CD8-positive, alpha-beta memory T cell (primary cell): ENCODE data around the gene GSG1L. TPM values are rescaled to one million over a fixed set of nuclear protein-coding genes. Genes with fewer than 3 reads are reported as not detected.

Experiments used
- CTCF ChIA-PET: fragments of 350-600 bp; sonication (Branson Sonifier 250); formaldehyde crosslinking; loops from one replicate; lab custom pipeline; 2021; ENCODE audit warnings: antibody characterized with exemption; lab: Charles Lee
- POLR2A ChIA-PET: fragments of 350-600 bp; sonication (Branson Sonifier 250); formaldehyde crosslinking; loops from one replicate; lab custom pipeline; 2021; ENCODE audit warnings: antibody characterized with exemption; lab: Charles Lee
- DNase-seq, 5 donors: peaks; one replicate each; pipeline versions ENCODE4 v3.0.0 to v3.0.0-alpha.2; 2020 to 2022; ENCODE audit warnings: mixed read lengths in 1 of 5
- H3K27ac ChIP-seq: one replicate; pipeline ENCODE4 v1.7.0; 2013; ENCODE audit warnings: low read depth, mild to moderate bottlenecking, low read length, moderate library complexity
- H3K27me3 ChIP-seq: 2 replicates; pipeline ENCODE4 v1.7.0; 2013; ENCODE audit warnings: low read length, mild to moderate bottlenecking; ENCODE audit not compliant: insufficient read depth, poor library complexity, severe bottlenecking
- H3K36me3 ChIP-seq: 2 replicates; pipeline ENCODE4 v1.7.0; 2013; ENCODE audit warnings: mild to moderate bottlenecking, low read length, moderate library complexity; ENCODE audit not compliant: insufficient read depth
- H3K4me1 ChIP-seq: 2 replicates; pipeline ENCODE4 v1.7.0; 2013; ENCODE audit warnings: mild to moderate bottlenecking, low read length, moderate library complexity; ENCODE audit not compliant: insufficient read depth
- H3K4me3 ChIP-seq: 2 replicates; pipeline ENCODE4 v1.7.0; 2013; ENCODE audit warnings: mild to moderate bottlenecking, low read length
- H3K9me3 ChIP-seq: 2 replicates; pipeline ENCODE4 v1.7.0; 2013; ENCODE audit warnings: mild to moderate bottlenecking, low read length
- H3K27ac Mint-ChIP-seq, 8 donors: one replicate each; pipeline ENCODE4 v1.8.0; 2020 to 2021; ENCODE audit warnings: mixed read lengths in 8 of 8, mild to moderate bottlenecking in 6 of 8, inconsistent platforms in 3 of 8, moderate library complexity in 3 of 8
- H3K27me3 Mint-ChIP-seq, 2 donors: one replicate each; pipeline ENCODE4 v1.8.0; 2020 to 2021; ENCODE audit warnings: mixed read lengths in 2 of 2, mild to moderate bottlenecking in 1 of 2, moderate library complexity in 1 of 2
- H3K36me3 Mint-ChIP-seq, 3 donors: one replicate each; pipeline ENCODE4 v1.8.0; 2020 to 2021; ENCODE audit warnings: mixed read lengths in 3 of 3, inconsistent platforms in 1 of 3, mild to moderate bottlenecking in 1 of 3
- H3K4me1 Mint-ChIP-seq, 3 donors: one replicate each; pipeline ENCODE4 v1.8.0; 2020 to 2021; ENCODE audit warnings: mixed read lengths in 3 of 3, inconsistent platforms in 1 of 3, mild to moderate bottlenecking in 1 of 3
- H3K4me3 Mint-ChIP-seq, 7 donors: one replicate each; pipeline ENCODE4 v1.8.0; 2020 to 2021; ENCODE audit warnings: mixed read lengths in 7 of 7, mild to moderate bottlenecking in 6 of 7, moderate library complexity in 4 of 7, inconsistent platforms in 2 of 7
- H3K9me3 Mint-ChIP-seq, 5 donors: one replicate each; pipeline ENCODE4 v1.8.0; 2020 to 2022; ENCODE audit warnings: mixed read lengths in 5 of 5, mild to moderate bottlenecking in 3 of 5, moderate library complexity in 2 of 5, inconsistent platforms in 1 of 5
- polyA plus RNA-seq: library from polyadenylated mRNA; unstranded; fragments of 300-500 nt; fragmentation: Illumina TruSeq; gene quantifications from one replicate; pipeline ENCODE4 v1.2.3, GENCODE V29; 2021
- total RNA-seq, 2 experiments: library from RNA; stranded (reverse); gene quantifications; one replicate each; pipeline ENCODE4 v1.2.3, GENCODE V29; 2021

Gene GSG1L
- total and polyA plus RNA-seq, 3 experiments from 2014 or later, result 0.18 TPM; not detected in 2

- Histone ChIP-seq H3K4me1 (no peaks in the 10 kb centered on the region), H3K27ac (no peak overlapping the region), H3K4me3 (no peak overlapping the region), H3K27me3 (no peaks in the 10 kb centered on the region), H3K9me3 (no peaks in the 10 kb centered on the region), H3K36me3 (no peaks in the 10 kb centered on the region)
- no peaks in the 10 kb centered on the region for H3K36me3 Mint-ChIP-seq
- CTCF ChIA-PET, result no interaction called here
- POLR2A ChIA-PET, result no interaction called here
- H3K27ac Mint-ChIP-seq, result peak overlapping the region in 1 of 8 donors; percentile 84
- H3K4me1 Mint-ChIP-seq, result peaks cover 0 to 5% (median 4%) of the 10 kb centered on the region in 3 donors
- H3K9me3 Mint-ChIP-seq, result peaks cover 0 to 1% (median 0%) of the 10 kb centered on the region in 5 donors
- no peak for DNase-seq
- H3K4me3 Mint-ChIP-seq, result no peak overlapping the region
- peaks cover 15 to 32% of the 10 kb centered on the region in 2 donors for H3K27me3 Mint-ChIP-seq
These were observed 89.8 kb downstream of the GSG1L start for GRCh38 chr16:27973678-27974077.

GRCh38 chr16:27972500-27972899 lies 91.0 kb downstream of the GSG1L start:
- H3K27ac Mint-ChIP-seq, result no peak overlapping the region
- Histone ChIP-seq H3K9me3 (no peaks in the 10 kb centered on the region), H3K36me3 (no peaks in the 10 kb centered on the region), H3K4me1 (no peaks in the 10 kb centered on the region), H3K27me3 (no peaks in the 10 kb centered on the region), H3K4me3 (no peak overlapping the region), H3K27ac (no peak overlapping the region)
- peak overlapping the region in 1 of 7 donors; percentile 29 for H3K4me3 Mint-ChIP-seq
- H3K9me3 Mint-ChIP-seq, result peaks cover 0 to 1% (median 0%) of the 10 kb centered on the region in 5 donors
- H3K4me1 Mint-ChIP-seq, result peaks cover 0 to 5% (median 4%) of the 10 kb centered on the region in 3 donors
- no peaks in the 10 kb centered on the region for H3K36me3 Mint-ChIP-seq
- ChIA-PET CTCF (interaction anchor here (1.2 to 1.7 kb wide), 4 partner anchors 9 to 245 kb away, joined by 5 to 9 read pairs (median 7); no protein-coding TSS in a partner anchor), POLR2A (interaction anchor here (0.5 kb wide), 1 partner anchor 246 kb away, joined by 3 read pairs; no protein-coding TSS in a partner anchor)
- peak in 4 of 5 donors; percentile 11 to 52 (median 24) for DNase-seq
- peaks cover 15 to 29% of the 10 kb centered on the region in 2 donors for H3K27me3 Mint-ChIP-seq

GRCh38 chr16:27969574-27969973 lies 93.9 kb downstream of the GSG1L start:
- H3K4me1 ChIP-seq, result no peaks in the 10 kb centered on the region
- H3K27ac Mint-ChIP-seq, result no peak overlapping the region
- H3K27me3 ChIP-seq, result no peaks in the 10 kb centered on the region
- no peaks in the 10 kb centered on the region for H3K9me3 ChIP-seq
- H3K36me3 ChIP-seq, result no peaks in the 10 kb centered on the region
- CTCF ChIA-PET, result no interaction called here
- H3K4me3 ChIP-seq, result no peak overlapping the region
- peaks cover 9 to 12% of the 10 kb centered on the region in 2 donors for H3K27me3 Mint-ChIP-seq
- H3K36me3 Mint-ChIP-seq, result peaks cover 0 to 1% (median 0%) of the 10 kb centered on the region in 3 donors
- no peak overlapping the region for H3K27ac ChIP-seq
- DNase-seq, result no peak
- no peak overlapping the region for H3K4me3 Mint-ChIP-seq
- POLR2A ChIA-PET, result no interaction called here
- H3K9me3 Mint-ChIP-seq, result peaks cover 0 to 1% (median 0%) of the 10 kb centered on the region in 5 donors
- H3K4me1 Mint-ChIP-seq, result peaks cover 0 to 5% (median 4%) of the 10 kb centered on the region in 3 donors

- Histone ChIP-seq H3K27ac (no peak overlapping the region), H3K36me3 (no peaks in the 10 kb centered on the region), H3K4me3 (no peak overlapping the region), H3K27me3 (no peaks in the 10 kb centered on the region), H3K4me1 (no peaks in the 10 kb centered on the region), H3K9me3 (no peaks in the 10 kb centered on the region)
- no peak for DNase-seq
- H3K4me1 Mint-ChIP-seq, result no peaks in the 10 kb centered on the region
- peaks cover 0 to 2% (median 0%) of the 10 kb centered on the region in 5 donors for H3K9me3 Mint-ChIP-seq
- H3K4me3 Mint-ChIP-seq, result no peak overlapping the region
- H3K36me3 Mint-ChIP-seq, result peaks cover 0 to 1% (median 0%) of the 10 kb centered on the region in 3 donors
- no peak overlapping the region for H3K27ac Mint-ChIP-seq
- H3K27me3 Mint-ChIP-seq, result peaks cover 18 to 20% of the 10 kb centered on the region in 2 donors
- POLR2A ChIA-PET, result no interaction called here
- CTCF ChIA-PET, result no interaction called here
These were observed 96.3 kb downstream of the GSG1L start for GRCh38 chr16:27967169-27967568.

- CTCF ChIA-PET, result no interaction called here
- no peaks in the 10 kb centered on the region for H3K9me3 ChIP-seq
- peaks cover 0 to 1% (median 0%) of the 10 kb centered on the region in 3 donors for H3K36me3 Mint-ChIP-seq
These were observed 96.8 kb downstream of the GSG1L start for GRCh38 chr16:27966756-27967155.

GRCh38 chr16:27965801-27966200 lies 97.7 kb downstream of the GSG1L start:
- H3K36me3 ChIP-seq, result no peaks in the 10 kb centered on the region
- peaks cover 0 to 2% (median 0%) of the 10 kb centered on the region in 5 donors for H3K9me3 Mint-ChIP-seq
- peaks cover 0 to 1% (median 0%) of the 10 kb centered on the region in 3 donors for H3K36me3 Mint-ChIP-seq
- H3K9me3 ChIP-seq, result no peaks in the 10 kb centered on the region
- H3K27ac Mint-ChIP-seq, result no peak overlapping the region
- H3K4me1 Mint-ChIP-seq, result no peaks in the 10 kb centered on the region
- H3K4me3 Mint-ChIP-seq, result no peak overlapping the region
- H3K27ac ChIP-seq, result no peak overlapping the region
- peaks cover 18 to 19% of the 10 kb centered on the region in 2 donors for H3K27me3 Mint-ChIP-seq
- ChIA-PET POLR2A (no interaction called here), CTCF (no interaction called here)
- no peak for DNase-seq
- H3K27me3 ChIP-seq, result no peaks in the 10 kb centered on the region
- no peak overlapping the region for H3K4me3 ChIP-seq
- no peaks in the 10 kb centered on the region for H3K4me1 ChIP-seq

More at GRCh38 chr16:27966756-27967155, 96.8 kb downstream of the GSG1L start:
- no peaks in the 10 kb centered on the region for H3K4me1 ChIP-seq
- H3K27ac ChIP-seq, result no peak overlapping the region
- no peak overlapping the region for H3K4me3 ChIP-seq
- no peaks in the 10 kb centered on the region for H3K36me3 ChIP-seq
- Mint-ChIP-seq H3K4me3 (no peak overlapping the region), H3K27ac (peak overlapping the region in 2 of 8 donors; percentile 17 to 36), H3K27me3 (peaks cover 16 to 20% of the 10 kb centered on the region in 2 donors), H3K9me3 (peaks cover 0 to 2% (median 0%) of the 10 kb centered on the region in 5 donors), H3K4me1 (no peaks in the 10 kb centered on the region)
- POLR2A ChIA-PET, result no interaction called here
- no peaks in the 10 kb centered on the region for H3K27me3 ChIP-seq
- no peak for DNase-seq

- Mint-ChIP-seq H3K9me3 (peaks cover 0 to 3% (median 0%) of the 10 kb centered on the region in 5 donors), H3K4me1 (no peaks in the 10 kb centered on the region), H3K27ac (no peak overlapping the region), H3K4me3 (no peak overlapping the region), H3K27me3 (peaks cover 18 to 19% of the 10 kb centered on the region in 2 donors), H3K36me3 (peaks cover 0 to 1% (median 0%) of the 10 kb centered on the region in 3 donors)
- H3K36me3 ChIP-seq, result no peaks in the 10 kb centered on the region
- no peaks in the 10 kb centered on the region for H3K4me1 ChIP-seq
- H3K4me3 ChIP-seq, result no peak overlapping the region
- ChIA-PET CTCF (no interaction called here), POLR2A (no interaction called here)
- no peaks in the 10 kb centered on the region for H3K27me3 ChIP-seq
- DNase-seq, result no peak
- no peaks in the 10 kb centered on the region for H3K9me3 ChIP-seq
- no peak overlapping the region for H3K27ac ChIP-seq
These were observed 100.0 kb downstream of the GSG1L start for GRCh38 chr16:27963471-27963965.

- Histone ChIP-seq H3K4me1 (no peaks in the 10 kb centered on the region), H3K9me3 (no peaks in the 10 kb centered on the region), H3K36me3 (no peaks in the 10 kb centered on the region), H3K27ac (no peak overlapping the region), H3K27me3 (no peaks in the 10 kb centered on the region), H3K4me3 (no peak overlapping the region)
- POLR2A ChIA-PET, result interaction anchor here (0.5 kb wide), 1 partner anchor 1714 kb away, joined by 6 read pairs; no protein-coding TSS in a partner anchor
- DNase-seq, result no peak
- H3K27ac Mint-ChIP-seq, result no peak overlapping the region
- peaks cover 0 to 1% (median 0%) of the 10 kb centered on the region in 3 donors for H3K36me3 Mint-ChIP-seq
- no peak overlapping the region for H3K4me3 Mint-ChIP-seq
- H3K4me1 Mint-ChIP-seq, result no peaks in the 10 kb centered on the region
- CTCF ChIA-PET, result no interaction called here
- peaks cover 0 to 5% (median 3%) of the 10 kb centered on the region in 5 donors for H3K9me3 Mint-ChIP-seq
- H3K27me3 Mint-ChIP-seq, result peaks cover 24 to 25% of the 10 kb centered on the region in 2 donors
These were observed 101.3 kb downstream of the GSG1L start for GRCh38 chr16:27962197-27962596.
